GM18873 (cell line): ENCODE measurements around the gene SIPA1L3.

Source experiments
- ATAC-seq: cut with Tn5 transposase; IDR thresholded peaks from one replicate; pipeline ENCODE4 v1.9.1; 2021; ENCODE audit warnings: mild to moderate bottlenecking, moderate library complexity, moderate number of reproducible peaks; ENCODE audit not compliant: unreplicated experiment, low FRiP score

Gene SIPA1L3

DNA sequence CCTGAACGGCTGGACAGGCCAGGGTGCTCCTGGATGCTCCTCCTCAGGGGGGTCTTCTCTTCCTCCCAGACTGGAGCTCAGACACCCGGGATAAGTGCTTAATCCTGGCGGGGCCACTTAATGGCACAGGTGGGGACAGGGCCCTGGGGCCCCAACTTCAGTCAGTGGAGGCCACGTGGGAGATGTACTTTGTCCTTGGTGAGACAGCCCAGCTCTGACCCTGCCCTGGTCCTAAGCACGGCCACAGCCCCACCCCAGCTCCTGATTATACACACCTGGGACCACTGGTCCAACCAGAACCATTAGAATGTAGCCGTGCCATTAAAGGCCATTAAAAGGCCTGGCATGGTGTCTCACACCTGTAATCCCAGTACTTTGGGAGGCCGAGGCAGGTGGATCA, 341.4 kb downstream of the SIPA1L3 start:
- no peak for ATAC-seq

DNA sequence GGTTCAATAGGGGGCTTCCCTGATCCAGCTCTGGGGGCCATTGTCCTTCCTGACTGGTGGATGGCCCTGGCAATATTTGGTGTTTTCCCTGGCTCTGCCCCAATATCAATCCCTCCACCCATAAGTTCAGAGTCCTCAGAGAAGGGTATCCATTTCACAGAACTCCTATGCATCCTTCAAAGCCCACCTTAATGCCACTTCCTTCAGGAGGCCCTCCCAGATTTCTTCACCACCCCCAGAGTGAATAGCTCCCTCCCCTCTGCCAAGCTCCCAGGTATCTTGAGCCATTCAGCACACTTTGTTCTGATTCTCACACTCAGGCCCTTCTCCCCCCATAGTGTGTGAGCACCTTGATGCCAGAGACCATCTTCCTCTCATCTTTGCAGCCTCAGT, 343.4 kb downstream of the SIPA1L3 start:
- no peak for ATAC-seq

DNA sequence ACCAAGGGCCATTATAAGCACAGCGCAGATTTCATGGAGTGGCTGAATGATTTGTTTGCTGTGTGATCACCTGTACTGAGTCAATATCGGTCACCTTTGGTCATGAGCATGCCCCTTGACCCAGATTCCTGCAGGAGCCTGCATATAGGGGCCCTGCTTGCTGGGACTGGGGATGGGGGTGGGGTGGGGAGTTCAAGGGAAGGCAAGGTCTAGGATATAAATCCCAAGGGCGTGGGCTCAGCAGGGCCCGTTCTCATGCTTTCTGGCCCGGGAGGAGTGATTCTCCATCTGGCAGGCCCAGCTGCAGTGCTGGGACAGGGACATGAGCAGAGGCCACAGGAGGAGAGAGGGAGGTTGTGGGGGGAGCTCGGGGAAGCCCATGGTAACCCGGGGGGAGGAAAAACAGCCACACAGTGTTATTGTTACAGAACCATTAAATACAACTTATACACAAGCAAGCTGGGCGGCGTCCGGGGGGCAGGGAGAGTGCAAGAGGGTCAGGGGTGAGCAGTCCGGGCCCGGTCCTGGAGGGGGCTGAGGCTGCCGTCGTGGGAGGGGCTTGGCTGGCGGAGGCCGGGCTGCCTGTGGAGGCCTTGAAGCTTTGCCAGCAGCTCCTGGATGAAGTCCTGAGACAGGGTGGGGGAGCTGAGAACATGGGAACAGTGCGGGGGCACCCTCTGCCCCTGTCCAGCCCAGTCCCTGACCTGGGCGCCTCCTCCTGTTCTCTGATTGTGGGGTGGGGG, 344.0 kb downstream of the SIPA1L3 start:
- ATAC-seq: no peak

DNA sequence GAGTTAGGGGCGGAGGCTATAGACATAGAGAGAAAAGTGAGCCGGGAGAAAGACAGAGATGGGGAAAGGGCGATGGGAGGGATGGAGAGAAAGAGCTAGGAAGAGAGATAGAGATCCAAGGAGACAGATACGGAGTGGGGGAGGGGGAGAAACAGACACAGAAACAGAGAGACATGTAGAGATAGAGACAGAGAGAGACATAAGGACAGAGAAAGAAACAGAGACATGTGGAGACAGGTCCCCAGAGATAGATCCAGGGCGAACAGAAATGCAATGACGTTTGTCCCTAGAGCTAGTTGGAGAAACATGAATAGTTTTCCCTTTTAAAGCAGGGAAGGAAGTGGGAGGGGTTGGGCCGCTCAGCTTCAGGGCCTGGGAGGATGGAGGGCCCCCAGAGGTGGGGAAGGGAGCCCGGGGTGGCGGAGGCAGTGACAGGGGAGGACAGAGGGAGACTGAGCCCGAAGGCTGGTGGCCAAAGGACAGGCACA, 344.6 kb downstream of the SIPA1L3 start:
- ATAC-seq: no peak

DNA sequence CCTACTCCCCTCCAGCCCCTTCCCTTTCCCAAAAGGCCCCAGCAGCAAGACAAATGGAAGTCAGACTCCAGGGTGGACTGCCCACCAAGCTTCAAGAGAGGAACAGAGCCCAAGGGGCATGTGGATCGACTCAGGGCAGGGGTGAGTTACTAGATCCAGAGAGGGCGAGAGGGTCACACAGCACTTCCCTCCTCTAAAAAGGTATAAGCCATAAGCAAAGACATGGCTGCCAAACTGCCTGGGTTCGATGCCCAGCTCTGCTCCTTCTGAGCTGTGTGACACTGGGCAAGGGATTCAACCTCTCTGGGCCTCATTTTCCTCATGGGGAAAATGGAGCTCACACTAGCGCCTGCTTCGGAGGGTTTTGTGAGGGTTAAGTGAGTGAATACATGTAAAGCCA, 345.4 kb downstream of the SIPA1L3 start:
- ATAC-seq: no peak

DNA sequence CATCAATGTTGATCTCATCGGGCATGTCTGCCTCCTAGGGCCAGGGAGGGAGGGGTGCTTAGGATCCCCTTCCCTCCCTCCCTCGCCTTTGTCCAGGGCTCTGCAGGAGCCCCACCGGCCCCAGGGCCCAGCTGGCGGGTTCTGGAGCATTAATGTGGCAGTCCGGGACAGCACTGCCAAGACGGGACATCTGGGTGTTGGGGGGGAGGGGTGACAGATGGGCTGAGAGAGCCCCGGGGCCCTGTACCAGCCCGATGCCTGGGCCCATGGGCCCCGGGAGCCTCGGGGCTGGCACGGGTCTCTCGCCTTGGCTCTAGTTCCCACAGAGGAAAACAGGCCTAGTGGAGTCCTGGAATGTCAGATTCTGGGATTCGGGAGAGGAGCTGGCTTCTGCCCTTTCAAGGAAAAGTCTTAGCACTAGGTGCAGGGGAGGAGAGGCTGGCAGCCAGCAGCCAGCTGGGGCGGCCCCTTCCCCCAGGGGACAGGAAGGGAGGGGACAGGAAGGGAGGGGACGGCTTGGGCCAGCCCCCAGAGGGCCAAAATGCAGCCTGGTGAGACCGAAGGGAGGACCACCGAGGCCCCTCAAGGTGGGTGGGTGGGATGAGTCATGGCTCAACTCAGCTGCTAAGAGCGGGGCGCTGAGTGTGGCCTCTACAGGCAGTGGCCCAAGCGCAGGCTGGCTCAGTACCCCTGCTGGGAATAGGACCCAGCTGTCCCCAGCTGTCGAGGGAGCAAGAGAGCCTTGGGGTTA, 346.1 kb downstream of the SIPA1L3 start:
- no peak for ATAC-seq

DNA sequence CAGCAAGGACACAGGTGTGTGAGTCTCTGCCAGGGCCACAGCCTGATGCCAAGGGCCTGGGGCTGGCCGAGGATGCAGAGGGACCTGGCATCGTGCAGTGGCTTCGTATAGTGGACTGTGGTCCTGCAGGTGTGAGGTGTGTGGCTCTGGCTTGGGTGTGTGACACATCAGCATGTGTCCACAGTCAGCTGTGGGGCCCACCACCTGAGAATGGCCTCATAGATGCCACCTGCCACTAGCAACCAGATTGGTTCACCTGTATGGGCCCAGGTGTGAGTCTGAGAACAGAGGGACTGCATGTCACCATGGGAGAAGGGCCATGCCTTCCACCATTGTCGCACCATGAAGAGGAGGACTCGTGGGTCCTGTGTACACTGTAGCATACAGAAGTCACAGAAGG, 346.8 kb downstream of the SIPA1L3 start:
- ATAC-seq: no peak

DNA sequence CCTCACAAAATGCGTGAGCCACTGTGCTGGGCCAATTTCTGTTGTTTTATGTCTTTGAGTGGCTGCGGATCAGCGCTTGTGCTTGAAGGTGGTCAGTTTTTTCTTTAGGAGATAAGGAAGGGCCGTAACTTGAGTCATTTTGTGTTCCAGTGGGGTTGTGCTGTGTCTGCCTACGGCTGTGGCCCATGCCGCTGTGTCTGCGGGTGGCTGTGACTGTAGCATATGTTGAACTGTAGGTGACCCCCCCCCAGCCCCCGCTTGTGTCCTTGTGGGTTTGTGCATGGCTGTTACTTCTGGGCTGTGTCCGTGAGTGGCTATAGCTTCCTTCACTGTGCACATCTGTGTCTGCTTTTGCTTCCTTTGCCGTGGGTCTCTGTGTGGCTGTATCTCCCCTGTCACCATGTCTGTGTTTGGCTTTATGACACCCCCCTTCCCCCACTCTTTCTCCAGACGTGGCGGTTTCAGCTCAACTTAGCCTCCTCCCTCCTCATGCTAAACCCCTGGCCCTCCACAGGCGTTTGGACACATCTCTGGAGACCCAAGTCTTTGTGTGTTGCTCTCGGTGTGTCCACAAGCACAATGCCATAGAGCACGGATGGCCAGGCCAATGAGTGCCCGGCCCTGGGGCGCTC, 348.5 kb downstream of the SIPA1L3 start:
- no peak for ATAC-seq
